Neural crest cell (in vitro differentiated cells): ENCODE results near the gene CRAMP1. TPM values are rescaled to one million over a fixed set of nuclear protein-coding genes. Genes with fewer than 3 reads are reported as not detected.
A peak's percentile ranks its signal among the peaks of the same experiment; 100 is the strongest.

ENCODE experiments used
- DNase-seq: peaks from one replicate; pipeline ENCODE4 v3.0.0; 2021; ENCODE audit warnings: low read depth, mixed read lengths, low spot score
- H3K27ac Mint-ChIP-seq: one replicate; pipeline ENCODE4 v1.8.0; 2021; ENCODE audit warnings: mild to moderate bottlenecking, mixed read lengths; ENCODE audit not compliant: unreplicated experiment
- H3K27me3 Mint-ChIP-seq: 2 replicates; pipeline ENCODE4 v1.8.0; 2021; ENCODE audit warnings: low read depth, mild to moderate bottlenecking, mixed read lengths
- H3K36me3 Mint-ChIP-seq: 2 replicates; pipeline ENCODE4 v1.8.0; 2021; ENCODE audit warnings: low read depth, mild to moderate bottlenecking, mixed read lengths
- H3K4me1 Mint-ChIP-seq: 2 replicates; pipeline ENCODE4 v1.8.0; 2021; ENCODE audit warnings: mixed read lengths
- H3K4me3 Mint-ChIP-seq: one replicate; pipeline ENCODE4 v1.8.0; 2021; ENCODE audit warnings: mild to moderate bottlenecking, mixed read lengths
- H3K9me3 Mint-ChIP-seq: 2 replicates; pipeline ENCODE4 v1.8.0; 2021; ENCODE audit warnings: mixed read lengths
- CTCF ChIP-seq: fragments of 200-600 bp; sonication (generic); conservative IDR thresholded peaks from 2 replicates; pipeline ENCODE4 v1.5.0; 2021; ENCODE audit warnings: antibody characterized with exemption, mild to moderate bottlenecking
- total RNA-seq: library from RNA; stranded (reverse); gene quantifications from 2 replicates; pipeline ENCODE4 v1.2.1, GENCODE V29; 2021

CRAMP1 gene
- total RNA-seq, 1 donor from 2014 or later = 38.3 TPM

- no peak for DNase-seq
- no peaks in the 10 kb centered on the region for H3K4me1 Mint-ChIP-seq
- H3K36me3 Mint-ChIP-seq = peaks cover 29% of the 10 kb centered on the region
- H3K27me3 Mint-ChIP-seq = no peaks in the 10 kb centered on the region
- no peak for TF ChIP-seq CTCF
- H3K27ac Mint-ChIP-seq = no peak overlapping the region
- H3K9me3 Mint-ChIP-seq = no peaks in the 10 kb centered on the region
- peak overlapping the region; percentile 17 for H3K4me3 Mint-ChIP-seq
These were observed 79.1 kb downstream of the CRAMP1 start for GRCh38 chr16:1691276-1691675.

GRCh38 chr16:1691956-1692355 is 79.8 kb downstream of the CRAMP1 start:
- TF ChIP-seq CTCF = no peak
- Mint-ChIP-seq H3K27ac (no peak overlapping the region), H3K27me3 (no peaks in the 10 kb centered on the region), H3K4me3 (no peak overlapping the region), H3K4me1 (no peaks in the 10 kb centered on the region), H3K9me3 (no peaks in the 10 kb centered on the region), H3K36me3 (peaks cover 34% of the 10 kb centered on the region)
- no peak for DNase-seq

GRCh38 chr16:1696863-1697262 is 84.7 kb downstream of the CRAMP1 start:
- Mint-ChIP-seq H3K36me3 (peaks cover 34% of the 10 kb centered on the region), H3K27ac (no peak overlapping the region), H3K9me3 (no peaks in the 10 kb centered on the region), H3K27me3 (no peaks in the 10 kb centered on the region), H3K4me3 (no peak overlapping the region), H3K4me1 (no peaks in the 10 kb centered on the region)
- TF ChIP-seq CTCF = no peak
- DNase-seq = no peak

GRCh38 chr16:1698680-1699079 is 86.5 kb downstream of the CRAMP1 start:
- H3K36me3 Mint-ChIP-seq = peaks cover 23% of the 10 kb centered on the region
- H3K4me3 Mint-ChIP-seq = peak overlapping the region; percentile 56
- no peak for DNase-seq
- H3K4me1 Mint-ChIP-seq = no peaks in the 10 kb centered on the region
- no peaks in the 10 kb centered on the region for H3K27me3 Mint-ChIP-seq
- H3K27ac Mint-ChIP-seq = no peak overlapping the region
- no peaks in the 10 kb centered on the region for H3K9me3 Mint-ChIP-seq
- no peak for TF ChIP-seq CTCF

GRCh38 chr16:1700246-1700645 is 88.1 kb downstream of the CRAMP1 start:
- no peaks in the 10 kb centered on the region for H3K9me3 Mint-ChIP-seq
- H3K36me3 Mint-ChIP-seq = peaks cover 16% of the 10 kb centered on the region
- H3K27me3 Mint-ChIP-seq = no peaks in the 10 kb centered on the region
- H3K4me1 Mint-ChIP-seq = peaks cover 9% of the 10 kb centered on the region
- no peak overlapping the region for H3K4me3 Mint-ChIP-seq
- no peak for TF ChIP-seq CTCF
- no peak for DNase-seq
- H3K27ac Mint-ChIP-seq = no peak overlapping the region
